NT2/D1 (cell line): ENCODE results near the gene ADARB2.

ENCODE experiments used
- SUZ12 ChIP-seq: IDR thresholded peaks from 2 replicates; pipeline ENCODE4 v1.6.1; 2011; ENCODE audit not compliant: insufficient read length, insufficient read depth; ENCODE audit errors: extremely low read depth
- YY1 ChIP-seq: IDR thresholded peaks from 2 replicates; pipeline ENCODE4 v1.6.1; 2011; ENCODE audit not compliant: insufficient read length, insufficient read depth

DNA sequence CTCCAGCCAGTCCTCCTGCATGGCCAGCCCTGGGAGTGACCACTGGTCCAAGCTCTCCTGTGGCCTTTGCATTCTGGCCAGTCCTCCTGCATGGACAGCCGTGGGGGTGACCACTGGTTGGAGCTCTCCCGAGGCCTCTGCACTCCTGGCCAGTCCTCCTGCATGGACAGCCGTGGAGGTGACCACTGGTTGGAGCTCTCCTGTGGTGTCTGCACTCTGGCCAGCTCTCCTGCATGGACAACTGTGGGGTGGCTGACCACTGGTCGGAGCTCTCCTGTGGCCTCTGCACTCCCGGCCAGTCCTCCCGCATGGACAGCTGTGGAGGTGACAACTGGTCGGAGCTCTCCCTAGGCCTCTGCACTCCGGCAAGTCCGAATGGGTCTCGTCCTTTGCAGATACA lies 28.7 kb upstream of the ADARB2 start:
- TF ChIP-seq YY1 (no peak), SUZ12 (no peak)
